ENCODE results near the gene TNPO2. TPM values are rescaled to one million over a fixed set of nuclear protein-coding genes. Genes with fewer than 3 reads are reported as not detected.

The TNPO2 gene
- total and polyA plus RNA-seq, 2 of the 13 experiments (the other 11 are each of a cell fraction or from before 2014, with no cell fraction given), result 31.7 to 61.0 TPM

- no peak for TF ChIP-seq ZBTB40 (IDR thresholded peaks at IDR 0.05)
- 0 out of 2 replicates have a peak, but pooled peaks have one; percentile 36 for TF ChIP-seq ZBTB40 (CRISPR knock-in tag; IDR thresholded peaks at IDR 0.05)
- no peak for TF ChIP-seq LCORL (IDR thresholded peaks at IDR 0.05)
- TF ChIP-seq LCORL (CRISPR knock-in tag; IDR thresholded peaks at IDR 0.05), result no peak
- TF ChIP-seq ZNF12 (CRISPR knock-in tag; IDR thresholded peaks at IDR 0.05), result no peak
- TF ChIP-seq MTA1 (CRISPR knock-in tag; IDR thresholded peaks at IDR 0.05; ENCODE audit: borderline replicate concordance), result no peak
- TF ChIP-seq NFATC3 (CRISPR knock-in tag; IDR thresholded peaks at IDR 0.05), result no peak
- no peak for TF ChIP-seq ZNF382 (CRISPR knock-in tag; IDR thresholded peaks at IDR 0.05; ENCODE audit: borderline replicate concordance)
- no peak for TF ChIP-seq NFIB (CRISPR knock-in tag; IDR thresholded peaks at IDR 0.05; ENCODE audit: borderline replicate concordance)
- TF ChIP-seq DPF2 (CRISPR knock-in tag; IDR thresholded peaks at IDR 0.05; ENCODE audit: borderline replicate concordance, low read depth), result no peak
- no peak for TF ChIP-seq AHR (CRISPR knock-in tag; IDR thresholded peaks at IDR 0.05)
- TF ChIP-seq ZNF720 (CRISPR knock-in tag; IDR thresholded peaks at IDR 0.05), result no peak
- TF ChIP-seq ZFP62 (CRISPR knock-in tag; IDR thresholded peaks at IDR 0.05), result no peak
- TF ChIP-seq, protein P1, sequence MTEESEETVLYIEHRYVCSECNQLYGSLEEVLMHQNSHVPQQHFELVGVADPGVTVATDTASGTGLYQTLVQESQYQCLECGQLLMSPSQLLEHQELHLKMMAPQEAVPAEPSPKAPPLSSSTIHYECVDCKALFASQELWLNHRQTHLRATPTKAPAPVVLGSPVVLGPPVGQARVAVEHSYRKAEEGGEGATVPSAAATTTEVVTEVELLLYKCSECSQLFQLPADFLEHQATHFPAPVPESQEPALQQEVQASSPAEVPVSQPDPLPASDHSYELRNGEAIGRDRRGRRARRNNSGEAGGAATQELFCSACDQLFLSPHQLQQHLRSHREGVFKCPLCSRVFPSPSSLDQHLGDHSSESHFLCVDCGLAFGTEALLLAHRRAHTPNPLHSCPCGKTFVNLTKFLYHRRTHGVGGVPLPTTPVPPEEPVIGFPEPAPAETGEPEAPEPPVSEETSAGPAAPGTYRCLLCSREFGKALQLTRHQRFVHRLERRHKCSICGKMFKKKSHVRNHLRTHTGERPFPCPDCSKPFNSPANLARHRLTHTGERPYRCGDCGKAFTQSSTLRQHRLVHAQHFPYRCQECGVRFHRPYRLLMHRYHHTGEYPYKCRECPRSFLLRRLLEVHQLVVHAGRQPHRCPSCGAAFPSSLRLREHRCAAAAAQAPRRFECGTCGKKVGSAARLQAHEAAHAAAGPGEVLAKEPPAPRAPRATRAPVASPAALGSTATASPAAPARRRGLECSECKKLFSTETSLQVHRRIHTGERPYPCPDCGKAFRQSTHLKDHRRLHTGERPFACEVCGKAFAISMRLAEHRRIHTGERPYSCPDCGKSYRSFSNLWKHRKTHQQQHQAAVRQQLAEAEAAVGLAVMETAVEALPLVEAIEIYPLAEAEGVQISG (CRISPR knock-in tag; IDR thresholded peaks at IDR 0.05), result 0 out of 2 replicates have a peak, but pooled peaks have one; percentile 14
These were observed 57.3 kb downstream of the TNPO2 start, which contains the start of the genes MAN2B1 and WDR83 (continued) for GRCh38 chr19:12666265-12667048.
